ENCODE data around the gene RPL28. TPM values are rescaled to one million over a fixed set of nuclear protein-coding genes. Genes with fewer than 3 reads are reported as not detected.
A peak's percentile ranks its signal among the peaks of the same experiment; 100 is the strongest.

Gene RPL28
- total and polyA plus RNA-seq, 2 of the 13 experiments (the other 11 are each of a cell fraction or from before 2014, with no cell fraction given), result 105 to 420 TPM

- TF ChIP-seq ZNF704 (CRISPR knock-in tag; IDR thresholded peaks at IDR 0.05; ENCODE audit: borderline replicate concordance) (no peak), ZNF564 (CRISPR knock-in tag; IDR thresholded peaks at IDR 0.05) (no peak), GATAD1 (CRISPR knock-in tag; IDR thresholded peaks at IDR 0.05) (peak; percentile 58; the same call in 1 of the 2 replicates), ZBTB7A (CRISPR knock-in tag; IDR thresholded peaks at IDR 0.05) (no peak), ZNF879 (CRISPR knock-in tag; IDR thresholded peaks at IDR 0.05) (no peak), DRAP1 (CRISPR knock-in tag; IDR thresholded peaks at IDR 0.05) (peak; percentile 90), NFIC (IDR thresholded peaks at IDR 0.05; ENCODE audit: low read length) (no peak), FOXO1 (CRISPR knock-in tag; IDR thresholded peaks at IDR 0.05) (no peak; the same call in none of the 2 replicates), ZNF432 (CRISPR knock-in tag; IDR thresholded peaks at IDR 0.05; ENCODE audit: borderline replicate concordance) (no peak), JUND (CRISPR knock-in tag; IDR thresholded peaks at IDR 0.05) (no peak), FLYWCH1 (CRISPR knock-in tag; IDR thresholded peaks at IDR 0.05) (no peak), RXRA (CRISPR knock-in tag; IDR thresholded peaks at IDR 0.05) (peak; percentile 77; the same call in 1 of the 2 replicates), ZNF720 (CRISPR knock-in tag; IDR thresholded peaks at IDR 0.05) (no peak), ZC3H13 (CRISPR knock-in tag; IDR thresholded peaks at IDR 0.05) (no peak), ZNF234 (CRISPR knock-in tag; conservative IDR thresholded peaks at IDR 0.05) (no peak), NFE2L1 (CRISPR knock-in tag; IDR thresholded peaks at IDR 0.05; ENCODE audit: borderline replicate concordance) (no peak), MEIS2 (CRISPR knock-in tag; IDR thresholded peaks at IDR 0.05) (peak; percentile 81; the same call in 1 of the 2 replicates), ISX (CRISPR knock-in tag; conservative IDR thresholded peaks at IDR 0.05) (no peak), ZNF207 (IDR thresholded peaks at IDR 0.05; ENCODE audit: borderline replicate concordance) (no peak), TIGD3 (CRISPR knock-in tag; IDR thresholded peaks at IDR 0.05; ENCODE audit: borderline replicate concordance) (no peak), ZNF567 (CRISPR knock-in tag; IDR thresholded peaks at IDR 0.05; ENCODE audit: borderline replicate concordance) (no peak), ZSCAN25 (CRISPR knock-in tag; IDR thresholded peaks at IDR 0.05) (peak; percentile 26; the same call in 1 of the 2 replicates), ZNF20 (CRISPR knock-in tag; IDR thresholded peaks at IDR 0.05) (no peak), GTF2F1 (IDR thresholded peaks at IDR 0.05; ENCODE audit: low read length) (0 out of 2 replicates have a peak, but pooled peaks have one; percentile 47), BCL6 (CRISPR knock-in tag; IDR thresholded peaks at IDR 0.05) (no peak), MIER2 (CRISPR knock-in tag; IDR thresholded peaks at IDR 0.05) (no peak), CBFB (CRISPR knock-in tag; IDR thresholded peaks at IDR 0.05) (no peak), ZNF3 (CRISPR knock-in tag; IDR thresholded peaks at IDR 0.05) (no peak)
- TF ChIP-seq, protein P1, sequence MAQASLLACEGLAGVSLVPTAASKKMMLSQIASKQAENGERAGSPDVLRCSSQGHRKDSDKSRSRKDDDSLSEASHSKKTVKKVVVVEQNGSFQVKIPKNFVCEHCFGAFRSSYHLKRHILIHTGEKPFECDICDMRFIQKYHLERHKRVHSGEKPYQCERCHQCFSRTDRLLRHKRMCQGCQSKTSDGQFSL (CRISPR knock-in tag; IDR thresholded peaks at IDR 0.05), result no peak; the same call in 1 of the 2 replicates
- TF ChIP-seq, protein P2, sequence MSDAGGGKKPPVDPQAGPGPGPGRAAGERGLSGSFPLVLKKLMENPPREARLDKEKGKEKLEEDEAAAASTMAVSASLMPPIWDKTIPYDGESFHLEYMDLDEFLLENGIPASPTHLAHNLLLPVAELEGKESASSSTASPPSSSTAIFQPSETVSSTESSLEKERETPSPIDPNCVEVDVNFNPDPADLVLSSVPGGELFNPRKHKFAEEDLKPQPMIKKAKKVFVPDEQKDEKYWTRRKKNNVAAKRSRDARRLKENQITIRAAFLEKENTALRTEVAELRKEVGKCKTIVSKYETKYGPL (CRISPR knock-in tag; IDR thresholded peaks at IDR 0.05), result no peak
Observed at GRCh38 chr19:55339105-55339888, 46.4 kb upstream of the RPL28 start, which contains the start of gene KMT5C (continued).

Data from HepG2 (cell line).